Panc1 (cell line): ENCODE data around the gene NADK2.
"Not testable (repeated sequence)": the region's sequence is repeated elsewhere in the genome, so short reads cannot be mapped to it uniquely, and the experiment has no call there.

Experiments
- TCF7L2 ChIP-seq: IDR thresholded peaks from 2 replicates; pipeline ENCODE4 v1.6.1; 2011; ENCODE audit warnings: mild to moderate bottlenecking, low read depth, low read length, inconsistent platforms
- TF ChIP-seq, protein P1 (sequence below): fragments of 450-650 bp; IDR thresholded peaks from 2 replicates; pipeline ENCODE4 v1.5.1; 2017; ENCODE audit warnings: mild to moderate bottlenecking

DNA sequence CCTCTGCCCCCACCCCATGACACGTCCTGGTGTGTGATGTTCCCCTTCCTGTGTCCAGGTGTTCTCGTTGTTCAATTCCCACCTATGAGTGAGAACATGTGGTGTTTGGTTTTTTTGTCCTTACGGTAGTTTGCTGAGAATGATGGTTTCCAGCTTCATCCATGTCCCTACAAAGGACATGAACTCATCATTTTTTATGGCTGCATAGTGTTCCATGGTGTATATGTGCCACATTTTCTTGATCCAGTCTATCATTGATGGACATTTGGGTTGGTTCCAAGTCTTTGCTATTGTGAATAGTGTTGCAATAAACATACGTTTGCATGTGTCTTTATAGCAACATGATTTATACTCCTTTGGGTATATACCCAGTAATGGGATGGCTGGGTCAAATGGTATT, 57.3 kb downstream of the NADK2 start:
- not testable (repeated sequence) for TF ChIP-seq TCF7L2
- TF ChIP-seq, protein P1, sequence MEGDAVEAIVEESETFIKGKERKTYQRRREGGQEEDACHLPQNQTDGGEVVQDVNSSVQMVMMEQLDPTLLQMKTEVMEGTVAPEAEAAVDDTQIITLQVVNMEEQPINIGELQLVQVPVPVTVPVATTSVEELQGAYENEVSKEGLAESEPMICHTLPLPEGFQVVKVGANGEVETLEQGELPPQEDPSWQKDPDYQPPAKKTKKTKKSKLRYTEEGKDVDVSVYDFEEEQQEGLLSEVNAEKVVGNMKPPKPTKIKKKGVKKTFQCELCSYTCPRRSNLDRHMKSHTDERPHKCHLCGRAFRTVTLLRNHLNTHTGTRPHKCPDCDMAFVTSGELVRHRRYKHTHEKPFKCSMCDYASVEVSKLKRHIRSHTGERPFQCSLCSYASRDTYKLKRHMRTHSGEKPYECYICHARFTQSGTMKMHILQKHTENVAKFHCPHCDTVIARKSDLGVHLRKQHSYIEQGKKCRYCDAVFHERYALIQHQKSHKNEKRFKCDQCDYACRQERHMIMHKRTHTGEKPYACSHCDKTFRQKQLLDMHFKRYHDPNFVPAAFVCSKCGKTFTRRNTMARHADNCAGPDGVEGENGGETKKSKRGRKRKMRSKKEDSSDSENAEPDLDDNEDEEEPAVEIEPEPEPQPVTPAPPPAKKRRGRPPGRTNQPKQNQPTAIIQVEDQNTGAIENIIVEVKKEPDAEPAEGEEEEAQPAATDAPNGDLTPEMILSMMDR, result not testable (repeated sequence)
